Fibroblast of lung (primary cell): ENCODE measurements around the gene HOXA9. TPM values are rescaled to one million over a fixed set of nuclear protein-coding genes. Genes with fewer than 3 reads are reported as not detected.
A peak's percentile ranks its signal among the peaks of the same experiment; 100 is the strongest.

Source experiments
- DNase-seq, 2 donors: peaks; one replicate each; pipeline versions ENCODE4 v3.0.0 to v3.0.0-alpha.2; 2010; ENCODE audit warnings: low read depth in 2 of 2
- H2AFZ ChIP-seq: 2 replicates; pipeline ENCODE4 v1.5.1; 2012; ENCODE audit warnings: low read length, control low read depth, inconsistent platforms
- H3K27ac ChIP-seq: 2 replicates; pipeline ENCODE4 v1.5.1; 2011; ENCODE audit warnings: low read length, control low read depth; ENCODE audit not compliant: insufficient read depth
- H3K27me3 ChIP-seq: 2 replicates; pipeline ENCODE4 v1.5.1; 2011; ENCODE audit warnings: mild to moderate bottlenecking, low read length; ENCODE audit not compliant: control insufficient read depth, insufficient read depth
- H3K36me3 ChIP-seq: 2 replicates; pipeline ENCODE4 v1.5.1; 2011; ENCODE audit warnings: low read length; ENCODE audit not compliant: control insufficient read depth, insufficient read depth
- H3K4me1 ChIP-seq: 2 replicates; pipeline ENCODE4 v1.5.1; 2011; ENCODE audit warnings: low read length; ENCODE audit not compliant: control insufficient read depth, insufficient read depth; ENCODE audit errors: extremely low read depth
- H3K4me2 ChIP-seq: 2 replicates; pipeline ENCODE4 v1.5.1; 2011; ENCODE audit warnings: low read length, control low read depth; ENCODE audit not compliant: insufficient read depth; ENCODE audit errors: extremely low read depth
- H3K4me3 ChIP-seq, 4 experiments: fragments of 200-600 bp in 1 of 4; sonication (generic) in 1 of 4; replicated peaks in 1 of 4; 2 replicates each; pipeline ENCODE4 v1.5.1; 2011 to 2016; ENCODE audit warnings: low read length in 4 of 4, low read depth in 3 of 4, mild to moderate bottlenecking in 3 of 4, control low read depth in 2 of 4, inconsistent platforms in 1 of 4, mixed read lengths in 1 of 4; ENCODE audit not compliant: insufficient read depth in 1 of 4; ENCODE audit errors: control extremely low read depth in 1 of 4
- H3K79me2 ChIP-seq: 2 replicates; pipeline ENCODE4 v1.5.1; 2012; ENCODE audit warnings: mild to moderate bottlenecking, low read length, inconsistent platforms; ENCODE audit not compliant: control insufficient read depth, insufficient read depth
- H3K9ac ChIP-seq: 2 replicates; pipeline ENCODE4 v1.5.1; 2011; ENCODE audit warnings: mild to moderate bottlenecking, low read length, control low read depth; ENCODE audit not compliant: insufficient read depth
- H3K9me3 ChIP-seq: 2 replicates; pipeline ENCODE4 v1.5.1; 2012; ENCODE audit warnings: low read depth, low read length; ENCODE audit not compliant: control insufficient read depth, insufficient read depth
- H4K20me1 ChIP-seq: 2 replicates; pipeline ENCODE4 v1.5.1; 2011; ENCODE audit warnings: low read length; ENCODE audit not compliant: control insufficient read depth, insufficient read depth; ENCODE audit errors: extremely low read depth
- CTCF ChIP-seq, 2 donors: IDR thresholded peaks in 1 of 2; conservative IDR thresholded peaks in 1 of 2; 1 replicate in 1 of 2; 2 replicates in 1 of 2; pipeline ENCODE4 v1.5.1; 2011 to 2012; ENCODE audit warnings: low read length in 2 of 2, control low read depth in 1 of 2, inconsistent platforms in 1 of 2, low read depth in 1 of 2, mild to moderate bottlenecking in 1 of 2
- EZH2 ChIP-seq: IDR thresholded peaks from 2 replicates; pipeline ENCODE4 v1.5.1; 2012; ENCODE audit warnings: low read length, control low read depth, mild to moderate bottlenecking; ENCODE audit errors: missing control alignments
- polyA plus RNA-seq, 2 donors: library from polyadenylated mRNA; depleted of rRNA in 1 of 2; stranded (reverse) in 1 of 2; unstranded in 1 of 2; fragments of >200 nt; gene quantifications; 2 replicates each; pipeline ENCODE4 v1.2.1, GENCODE V29; 2011 to 2012; ENCODE audit warnings: missing spikeins in 1 of 2
- total RNA-seq: library from RNA; depleted of rRNA; stranded (reverse); fragments of >200 nt; gene quantifications from 2 replicates; pipeline ENCODE4 v1.2.1, GENCODE V29; 2014

The HOXA9 gene
- total and polyA plus RNA-seq, 2 donors (not counting 1 experiment from before 2014, with no cell fraction given): 0.08 TPM; not detected in 1

- no peaks in the 10 kb centered on the region for H3K4me1 ChIP-seq
- H3K9me3 ChIP-seq: no peaks in the 10 kb centered on the region
- peaks cover 89% of the 10 kb centered on the region for H3K27me3 ChIP-seq
- DNase-seq: no peak
- TF ChIP-seq CTCF (conservative IDR thresholded peaks at IDR 0.05 in 1 of 2, IDR thresholded peaks at IDR 0.05 in 1 of 2; ENCODE audit: low read depth in 1 of 2, low read length in 2 of 2) (no peak), EZH2 (peak; percentile 83)
- no peaks in the 10 kb centered on the region for H3K79me2 ChIP-seq
- no peak overlapping the region for H3K4me2 ChIP-seq
- no peak overlapping the region for H3K4me3 ChIP-seq
- H3K36me3 ChIP-seq: no peaks in the 10 kb centered on the region
- no peak overlapping the region for H2AFZ ChIP-seq
- no peak overlapping the region for H3K9ac ChIP-seq
- no peak overlapping the region for H3K27ac ChIP-seq
- H4K20me1 ChIP-seq: no peaks in the 10 kb centered on the region
Measured at GRCh38 chr7:27189295-27189996, 24.1 kb upstream of the HOXA9 start.

GRCh38 chr7:27188386-27189294 is 23.3 kb upstream of the HOXA9 start:
- no peaks in the 10 kb centered on the region for H3K9me3 ChIP-seq
- no peak overlapping the region for H2AFZ ChIP-seq
- TF ChIP-seq EZH2 (peak; percentile 87), CTCF (conservative IDR thresholded peaks at IDR 0.05 in 1 of 2, IDR thresholded peaks at IDR 0.05 in 1 of 2; ENCODE audit: low read depth in 1 of 2, low read length in 2 of 2) (no peak)
- no peaks in the 10 kb centered on the region for H3K4me1 ChIP-seq
- no peak overlapping the region for H3K27ac ChIP-seq
- no peak overlapping the region for H3K4me3 ChIP-seq
- DNase-seq: no peak
- H3K9ac ChIP-seq: no peak overlapping the region
- no peaks in the 10 kb centered on the region for H4K20me1 ChIP-seq
- peak overlapping the region; percentile 4 for H3K4me2 ChIP-seq
- H3K36me3 ChIP-seq: no peaks in the 10 kb centered on the region
- no peaks in the 10 kb centered on the region for H3K79me2 ChIP-seq
- peaks cover 92% of the 10 kb centered on the region for H3K27me3 ChIP-seq
